Activated CD4-positive, alpha-beta T cell treated with anti-CD3 and anti-CD28 coated beads, Interleukin-2, Interleukin-6, amounts not matched to agents 100 ng/mL and 50 ng/mL, durations not matched to agents 16 hours and 8 hours (primary cell): ENCODE results near the gene FRMD4A.

ENCODE experiments used
- DNase-seq: peaks from one replicate; pipeline ENCODE4 v3.0.0-alpha.2; 2020

FRMD4A gene

GRCh38 chr10:13621931-13622330 lies 708.8 kb downstream of the FRMD4A start:
- DNase-seq = no peak

- DNase-seq = no peak
These were observed 713.6 kb downstream of the FRMD4A start for GRCh38 chr10:13617116-13617515.

GRCh38 chr10:13615650-13616300 lies 714.9 kb downstream of the FRMD4A start:
- DNase-seq = no peak

DNA sequence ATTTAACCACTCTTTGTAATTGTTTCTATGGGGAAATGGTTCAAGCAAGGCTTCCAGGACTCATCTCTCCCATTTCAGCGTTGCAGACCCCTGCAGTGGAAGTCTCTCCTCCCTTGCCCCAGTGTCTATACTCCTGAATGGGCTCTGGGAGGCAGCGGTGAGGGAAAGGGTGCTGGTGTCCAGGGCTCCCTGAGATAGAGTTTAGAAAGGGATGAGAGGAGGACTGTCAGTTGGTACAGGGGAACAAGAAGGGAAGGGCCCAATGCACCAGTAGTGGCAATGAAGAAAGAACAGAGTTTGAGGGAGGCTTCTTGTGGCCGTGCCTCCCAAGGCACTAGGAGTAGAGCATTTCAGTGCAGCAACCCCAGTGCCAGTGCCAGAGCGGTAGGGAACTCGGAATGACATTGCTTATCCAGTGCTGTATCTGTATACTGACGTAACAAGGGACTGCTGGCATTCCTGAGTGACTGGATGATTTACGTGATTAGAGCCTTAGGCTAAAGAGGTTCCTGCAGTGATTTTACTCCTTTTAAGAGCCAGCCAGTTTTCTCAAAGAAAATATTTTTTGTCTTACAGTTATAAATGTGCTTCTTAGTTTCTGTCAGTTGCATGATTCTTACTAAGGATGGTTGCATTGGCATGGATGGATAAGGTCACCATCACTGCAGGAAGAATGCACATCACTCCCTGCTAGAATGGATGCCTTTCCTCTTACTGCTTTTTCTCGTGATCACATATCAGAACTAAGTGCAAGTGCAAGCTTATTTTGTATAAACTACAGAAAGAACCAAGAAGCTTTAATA lies 716.0 kb downstream of the FRMD4A start:
- no peak for DNase-seq

DNA sequence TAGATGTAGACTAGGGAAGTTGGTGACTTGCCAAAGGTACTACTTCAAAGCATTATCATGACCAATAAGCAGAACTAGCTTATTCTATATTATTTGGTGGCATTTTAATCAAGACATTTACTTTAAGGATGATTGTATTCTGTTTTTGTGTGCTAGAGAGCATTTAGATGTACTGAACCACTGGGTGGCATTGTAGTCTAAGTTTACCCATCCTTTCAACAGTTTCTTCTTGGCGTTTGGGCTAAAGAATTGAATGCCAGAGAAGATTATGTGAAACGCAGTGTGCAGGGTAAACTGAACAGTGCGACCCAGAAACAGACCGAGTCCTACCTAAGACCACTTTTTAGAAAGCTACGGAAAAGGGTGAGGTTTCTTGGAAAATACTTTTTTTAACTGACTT lies 717.2 kb downstream of the FRMD4A start:
- no peak for DNase-seq

GRCh38 chr10:13612654-13613373 lies 717.9 kb downstream of the FRMD4A start:
- no peak for DNase-seq

DNA sequence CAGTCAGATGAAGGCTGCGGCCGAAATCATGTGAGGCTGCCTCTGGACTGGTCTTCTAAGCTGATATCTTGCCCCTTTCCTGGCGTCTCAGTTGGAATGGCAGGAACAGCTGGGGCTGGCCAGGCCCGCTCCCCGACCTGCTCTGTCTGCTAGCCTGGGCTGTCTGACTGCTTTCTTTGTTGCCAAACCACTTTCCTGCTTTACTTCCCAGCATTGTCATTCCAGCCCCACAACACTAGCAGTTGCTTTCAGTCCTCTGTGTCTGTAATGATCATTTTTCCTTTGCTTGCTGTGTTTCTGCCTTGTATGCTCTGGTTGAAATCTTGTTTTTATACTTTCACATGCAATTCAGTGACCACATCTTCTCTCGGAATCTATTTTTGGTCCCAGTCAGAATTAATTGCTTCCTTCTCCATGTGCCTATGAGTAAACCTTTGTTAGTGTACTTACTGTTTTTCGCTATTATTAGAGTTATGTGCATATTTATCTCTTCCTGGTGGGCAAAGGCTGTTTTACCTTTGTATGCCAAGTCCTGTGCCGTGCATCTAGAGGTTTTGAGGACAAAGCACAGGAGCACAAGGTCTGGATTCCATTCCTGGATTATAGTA lies 722.4 kb downstream of the FRMD4A start:
- no peak for DNase-seq

- DNase-seq = no peak
These were observed 726.2 kb downstream of the FRMD4A start for GRCh38 chr10:13604357-13605040.

DNA sequence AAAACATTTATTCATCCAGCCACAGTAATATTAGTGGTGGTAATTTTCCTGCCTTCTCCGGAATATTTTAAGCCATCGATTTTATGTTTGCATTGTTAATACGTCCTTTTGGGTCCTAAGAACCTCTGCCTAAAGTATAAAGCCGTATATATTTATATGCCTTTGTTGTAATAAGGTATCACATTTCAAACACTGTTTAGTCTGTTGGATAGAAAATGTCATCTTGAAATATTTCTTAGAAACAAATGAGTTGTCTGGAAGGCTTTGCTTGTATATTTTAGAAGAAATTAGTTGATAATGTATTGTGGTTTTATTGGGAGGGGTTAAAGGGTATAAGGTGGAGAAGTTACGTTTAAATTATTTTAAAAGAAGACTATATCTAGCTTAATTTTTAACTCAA lies 732.8 kb downstream of the FRMD4A start:
- DNase-seq = no peak

- DNase-seq = no peak
These were observed 736.1 kb downstream of the FRMD4A start for GRCh38 chr10:13594641-13595040.
